HepG2 (cell line): ENCODE data around the gene CPNE1. TPM values are rescaled to one million over a fixed set of nuclear protein-coding genes. Genes with fewer than 3 reads are reported as not detected.

Experiments used
- ETV6 ChIP-seq: sonication (generic); formaldehyde crosslinking; conservative IDR thresholded peaks from 2 replicates; pipeline ENCODE4 v1.4.0; 2020; ENCODE audit warnings: missing genetic modification reagents
- HES4 ChIP-seq: sonication (generic); formaldehyde crosslinking; IDR thresholded peaks from 2 replicates; pipeline ENCODE4 v1.9.0; 2021; ENCODE audit warnings: mild to moderate bottlenecking, missing genetic modification reagents, borderline replicate concordance
- KLF11 ChIP-seq: IDR thresholded peaks from 2 replicates; pipeline ENCODE4 v1.6.1; 2016; ENCODE audit warnings: missing compliant biosample characterization
- MIER3 ChIP-seq: IDR thresholded peaks from 2 replicates; pipeline ENCODE4 v1.6.1; 2016; ENCODE audit warnings: missing compliant biosample characterization, borderline replicate concordance
- NFATC3 ChIP-seq: sonication (generic); formaldehyde crosslinking; IDR thresholded peaks from 2 replicates; pipeline ENCODE4 v1.5.1; 2020; ENCODE audit warnings: mild to moderate bottlenecking, missing genetic modification reagents
- NFYC ChIP-seq: IDR thresholded peaks from 2 replicates; pipeline ENCODE4 v1.6.1; 2016; ENCODE audit warnings: missing genetic modification reagents, missing compliant biosample characterization
- PITX1 ChIP-seq: sonication (generic); formaldehyde crosslinking; IDR thresholded peaks from 2 replicates; pipeline ENCODE4 v1.5.1; 2020; ENCODE audit warnings: mild to moderate bottlenecking, missing genetic modification reagents
- SALL2 ChIP-seq: sonication (generic); formaldehyde crosslinking; IDR thresholded peaks from 2 replicates; pipeline ENCODE4 v1.8.1; 2023; ENCODE audit warnings: mild to moderate bottlenecking, missing genetic modification reagents, inconsistent platforms
- SIN3B ChIP-seq: fragments of 150-350 bp; IDR thresholded peaks from 2 replicates; pipeline ENCODE4 v1.6.1; 2014; ENCODE audit warnings: low read length
- SOX5 ChIP-seq: IDR thresholded peaks from 2 replicates; pipeline ENCODE4 v1.6.1; 2016; ENCODE audit warnings: borderline replicate concordance
- SP5 ChIP-seq: IDR thresholded peaks from 2 replicates; pipeline ENCODE4 v1.6.1; 2016; ENCODE audit warnings: low read depth, borderline replicate concordance
- TCF7L2 ChIP-seq: IDR thresholded peaks from 2 replicates; pipeline ENCODE4 v1.6.1; 2011; ENCODE audit warnings: mild to moderate bottlenecking, low read depth, low read length, moderate library complexity
- ZBTB33 ChIP-seq: sonication (generic); formaldehyde crosslinking; IDR thresholded peaks from 2 replicates; pipeline ENCODE4 v1.4.0; 2020; ENCODE audit warnings: missing genetic modification reagents
- ZMAT3 ChIP-seq: sonication (generic); formaldehyde crosslinking; conservative IDR thresholded peaks from 2 replicates; pipeline ENCODE4 v1.7.0; 2021; ENCODE audit warnings: missing genetic modification reagents
- ZNF281 ChIP-seq: sonication (generic); formaldehyde crosslinking; IDR thresholded peaks from 2 replicates; pipeline ENCODE4 v1.4.0; 2020; ENCODE audit warnings: missing genetic modification reagents, borderline replicate concordance
- ZNF570 ChIP-seq: sonication (generic); formaldehyde crosslinking; IDR thresholded peaks from 2 replicates; pipeline ENCODE4 v1.4.0; 2020; ENCODE audit warnings: mild to moderate bottlenecking, missing genetic modification reagents, borderline replicate concordance
- ZNF788 ChIP-seq: sonication (generic); formaldehyde crosslinking; IDR thresholded peaks from 2 replicates; pipeline ENCODE4 v1.5.0; 2020; ENCODE audit warnings: mild to moderate bottlenecking, missing genetic modification reagents, borderline replicate concordance
- ZSCAN22 ChIP-seq: sonication (generic); formaldehyde crosslinking; IDR thresholded peaks from 2 replicates; pipeline ENCODE4 v1.4.0; 2020; ENCODE audit warnings: mild to moderate bottlenecking, missing genetic modification reagents
- polyA plus RNA-seq, 8 experiments: library from polyadenylated mRNA; depleted of rRNA in 3 of 8; stranded (reverse) in 7 of 8; unstranded in 1 of 8; fragments of >200 nt; fragmentation: Illumina TruSeq in 4 of 8; extraction: Trizol in 4 of 8; gene quantifications; 2 replicates each; pipeline versions ENCODE4 v1.2.1 to v1.2.3, GENCODE V29; 2011 to 2016; ENCODE audit warnings: low read depth in 4 of 8, missing spikeins in 1 of 8, mixed read lengths in 1 of 8; ENCODE audit not compliant: insufficient read depth in 1 of 8
- total RNA-seq, 5 experiments: library from RNA; depleted of rRNA; stranded (reverse); fragments of >200 nt; fragmentation: Illumina TruSeq; extraction: Trizol; gene quantifications; 2 replicates each; pipeline ENCODE4 v1.2.3, GENCODE V29; 2016; ENCODE audit warnings: low read depth in 1 of 5
- TF ChIP-seq, protein P1 (sequence below): sonication (generic); formaldehyde crosslinking; IDR thresholded peaks from 2 replicates; pipeline ENCODE4 v1.4.0; 2020; ENCODE audit warnings: missing genetic modification reagents

Gene CPNE1
- total and polyA plus RNA-seq, 2 of the 13 experiments (the other 11 are each of a cell fraction or from before 2014, with no cell fraction given), result 408 to 431 TPM

DNA sequence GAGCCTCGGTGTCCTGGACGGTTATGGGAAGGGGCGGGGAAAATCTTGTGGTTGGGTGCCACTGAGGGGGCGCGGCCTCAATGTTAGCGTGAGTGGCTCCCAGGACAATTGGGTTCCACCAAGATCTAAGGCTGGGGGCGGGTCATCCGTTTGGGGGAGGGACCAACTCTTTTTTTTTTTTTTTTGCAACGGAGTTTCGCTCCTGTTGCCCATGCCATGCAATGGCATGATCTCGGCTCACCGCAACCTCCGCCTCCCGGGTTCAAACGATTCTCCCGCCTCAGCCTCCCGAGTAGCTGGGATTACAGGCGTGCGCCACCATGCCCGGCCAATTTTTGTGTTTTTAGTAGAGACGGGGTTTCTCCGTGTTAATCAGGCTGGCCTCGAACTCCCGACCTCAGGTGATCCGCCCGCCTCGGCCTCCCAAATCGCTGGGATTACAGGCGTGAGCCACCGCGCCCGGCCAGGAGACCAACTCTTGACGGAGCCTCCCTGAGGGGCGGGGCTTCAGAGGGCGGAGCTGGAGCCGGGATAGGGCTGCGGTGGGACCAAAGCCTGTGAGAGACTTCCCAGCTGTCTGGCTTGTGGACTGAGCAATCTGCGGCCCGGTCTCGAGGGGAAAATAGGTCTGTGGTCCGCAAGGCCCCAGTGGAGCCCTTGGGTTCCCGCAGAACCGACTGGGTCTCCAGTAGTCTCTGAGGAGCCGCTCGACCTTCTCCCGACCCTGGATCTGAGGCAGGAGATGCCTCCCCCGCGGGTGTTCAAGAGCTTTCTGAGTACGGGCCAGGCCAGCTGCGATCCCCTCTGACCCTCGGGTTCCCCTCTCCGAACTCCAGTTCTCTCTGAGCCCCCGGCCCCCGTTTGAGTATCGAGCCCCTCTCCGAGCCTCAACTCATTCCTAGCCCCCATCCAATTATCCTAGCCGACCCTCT, 48.0 kb downstream of the CPNE1 start (continued):
- TF ChIP-seq ETV6 (CRISPR knock-in tag), result 0 out of 2 replicates have a peak, but pooled peaks have one; percentile 83
- no peak for TF ChIP-seq TCF7L2
- TF ChIP-seq ZNF570 (CRISPR knock-in tag), result 0 out of 2 replicates have a peak, but pooled peaks have one; percentile 56
- peak; percentile 70 for TF ChIP-seq NFYC (CRISPR knock-in tag)
- peak; percentile 66; the same call in 1 of the 2 replicates for TF ChIP-seq ZSCAN22 (CRISPR knock-in tag)
- peak; percentile 78 for TF ChIP-seq PITX1 (CRISPR knock-in tag)
- no peak for TF ChIP-seq ZNF281 (CRISPR knock-in tag)
- TF ChIP-seq, protein P1, sequence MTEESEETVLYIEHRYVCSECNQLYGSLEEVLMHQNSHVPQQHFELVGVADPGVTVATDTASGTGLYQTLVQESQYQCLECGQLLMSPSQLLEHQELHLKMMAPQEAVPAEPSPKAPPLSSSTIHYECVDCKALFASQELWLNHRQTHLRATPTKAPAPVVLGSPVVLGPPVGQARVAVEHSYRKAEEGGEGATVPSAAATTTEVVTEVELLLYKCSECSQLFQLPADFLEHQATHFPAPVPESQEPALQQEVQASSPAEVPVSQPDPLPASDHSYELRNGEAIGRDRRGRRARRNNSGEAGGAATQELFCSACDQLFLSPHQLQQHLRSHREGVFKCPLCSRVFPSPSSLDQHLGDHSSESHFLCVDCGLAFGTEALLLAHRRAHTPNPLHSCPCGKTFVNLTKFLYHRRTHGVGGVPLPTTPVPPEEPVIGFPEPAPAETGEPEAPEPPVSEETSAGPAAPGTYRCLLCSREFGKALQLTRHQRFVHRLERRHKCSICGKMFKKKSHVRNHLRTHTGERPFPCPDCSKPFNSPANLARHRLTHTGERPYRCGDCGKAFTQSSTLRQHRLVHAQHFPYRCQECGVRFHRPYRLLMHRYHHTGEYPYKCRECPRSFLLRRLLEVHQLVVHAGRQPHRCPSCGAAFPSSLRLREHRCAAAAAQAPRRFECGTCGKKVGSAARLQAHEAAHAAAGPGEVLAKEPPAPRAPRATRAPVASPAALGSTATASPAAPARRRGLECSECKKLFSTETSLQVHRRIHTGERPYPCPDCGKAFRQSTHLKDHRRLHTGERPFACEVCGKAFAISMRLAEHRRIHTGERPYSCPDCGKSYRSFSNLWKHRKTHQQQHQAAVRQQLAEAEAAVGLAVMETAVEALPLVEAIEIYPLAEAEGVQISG, result peak; percentile 75
- TF ChIP-seq KLF11, result 0 out of 2 replicates have a peak, but pooled peaks have one; percentile 31
- peak; percentile 95 for TF ChIP-seq NFATC3 (CRISPR knock-in tag)
- peak; percentile 73; the same call in 1 of the 2 replicates for TF ChIP-seq MIER3 (CRISPR knock-in tag)
- no peak for TF ChIP-seq ZNF788 (CRISPR knock-in tag)
- peak; percentile 83; the same call in 1 of the 2 replicates for TF ChIP-seq SP5 (CRISPR knock-in tag)
- no peak for TF ChIP-seq SIN3B
- peak; percentile 42 for TF ChIP-seq ZBTB33 (CRISPR knock-in tag)
- TF ChIP-seq SOX5 (CRISPR knock-in tag), result peak; percentile 57
- TF ChIP-seq ZMAT3 (CRISPR knock-in tag), result peak; percentile 22; the same call in 1 of the 2 replicates
- TF ChIP-seq SALL2 (CRISPR knock-in tag), result no peak; the same call in 1 of the 2 replicates
- peak; percentile 42; the same call in 1 of the 2 replicates for TF ChIP-seq HES4 (CRISPR knock-in tag)
